Smooth muscle cell (in vitro differentiated cells): ENCODE data around the gene ELAVL1. TPM values are rescaled to one million over a fixed set of nuclear protein-coding genes. Genes with fewer than 3 reads are reported as not detected.

ENCODE experiments used
- DNase-seq: peaks from one replicate; lab custom pipeline; 2025; ENCODE audit not compliant: unreplicated experiment; lab: John Stamatoyannopoulos, UW
- H2AFZ ChIP-seq: fragments of 200-600 bp; sonication (generic); 2 replicates; pipeline ENCODE4 v1.6.0; 2016; ENCODE audit warnings: antibody characterized with exemption, low read depth, mild to moderate bottlenecking
- H3F3A ChIP-seq: fragments of 200-600 bp; sonication (generic); 2 replicates; pipeline ENCODE4 v1.6.0; 2017; ENCODE audit warnings: antibody characterized with exemption, low read depth
- H3K27ac ChIP-seq: fragments of 200-600 bp; sonication (generic); 2 replicates; pipeline ENCODE4 v1.5.1; 2016; ENCODE audit warnings: low read depth, mild to moderate bottlenecking
- H3K27me3 ChIP-seq: fragments of 200-600 bp; sonication (generic); 2 replicates; pipeline ENCODE4 v1.6.1; 2016; ENCODE audit warnings: low read depth, mild to moderate bottlenecking
- H3K36me3 ChIP-seq: fragments of 200-600 bp; sonication (generic); 2 replicates; pipeline ENCODE4 v1.5.1; 2016; ENCODE audit warnings: low read depth
- H3K4me1 ChIP-seq: fragments of 200-600 bp; sonication (generic); 2 replicates; pipeline ENCODE4 v1.5.1; 2016; ENCODE audit warnings: low read depth
- H3K4me2 ChIP-seq: fragments of 200-600 bp; sonication (generic); 2 replicates; pipeline ENCODE4 v1.6.0; 2016; ENCODE audit warnings: mild to moderate bottlenecking
- H3K4me3 ChIP-seq: fragments of 200-600 bp; sonication (generic); 2 replicates; pipeline ENCODE4 v1.5.1; 2016; ENCODE audit warnings: mild to moderate bottlenecking
- H3K79me2 ChIP-seq: fragments of 200-600 bp; sonication (generic); 2 replicates; pipeline ENCODE4 v1.6.0; 2016; ENCODE audit warnings: low read depth, mild to moderate bottlenecking
- H3K9ac ChIP-seq: fragments of 200-600 bp; sonication (generic); 2 replicates; pipeline ENCODE4 v1.6.0; 2016; ENCODE audit warnings: low read depth
- H3K9me3 ChIP-seq: fragments of 200-600 bp; sonication (generic); replicated peaks from 2 replicates; pipeline ENCODE4 v1.5.1; 2016; ENCODE audit warnings: low read depth
- H4K20me1 ChIP-seq: fragments of 200-600 bp; sonication (generic); 2 replicates; pipeline ENCODE4 v1.6.0; 2016; ENCODE audit warnings: low read depth
- WGBS: methylation state at CpG from one replicate; pipeline ENCODE4 v1.1.7; 2016; ENCODE audit warnings: low lambda C conversion rate; 5-methylcytosine and 5-hydroxymethylcytosine counted together
- polyA plus RNA-seq: library from polyadenylated mRNA; unstranded; fragments of >200 nt; fragmentation: Nextera tagmentation; extraction: Ambion mirVana; gene quantifications from 2 replicates; pipeline ENCODE4 v1.2.1, GENCODE V29; 2016
- total RNA-seq: library from RNA; depleted of rRNA; stranded (reverse); fragments of >200 nt; gene quantifications from 2 replicates; pipeline ENCODE4 v1.2.3, GENCODE V29; 2014
- TF ChIP-seq, protein P1 (sequence below): fragments of 200-600 bp; sonication (generic); IDR thresholded peaks from 2 replicates; pipeline ENCODE4 v1.5.1; 2017; ENCODE audit warnings: borderline replicate concordance, mild to moderate bottlenecking, antibody characterized with exemption; ENCODE audit not compliant: insufficient read depth, poor library complexity, severe bottlenecking

The ELAVL1 gene
- total and polyA plus RNA-seq, 2 experiments from 2014 or later = 47.9 to 90.7 TPM

DNA sequence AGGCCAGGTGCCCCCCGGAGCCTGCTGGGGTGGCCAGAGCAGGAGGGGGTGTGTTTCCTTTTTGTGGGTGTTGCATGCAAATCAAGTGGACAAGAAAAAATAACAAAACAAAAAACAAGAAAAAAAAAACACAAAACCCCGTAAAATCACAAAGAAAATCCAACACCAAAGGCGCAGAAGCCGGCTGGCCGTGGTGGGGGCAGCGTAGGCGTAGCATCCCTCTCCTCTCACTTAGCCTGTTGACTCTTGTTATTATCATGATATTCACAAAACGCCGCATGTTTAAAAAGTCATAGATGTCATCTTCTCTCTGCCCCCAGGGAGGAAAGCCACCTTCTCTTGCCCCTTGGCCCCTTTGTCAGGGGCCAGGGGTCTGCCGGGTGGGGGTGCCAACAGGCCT is 91.8 kb downstream of the ELAVL1 start:
- 96% methylated on average over 10 of the region's 10 CpGs for WGBS
- Histone ChIP-seq H3K79me2 (no peaks in the 10 kb centered on the region), H3F3A (peaks cover 3% of the 10 kb centered on the region), H3K36me3 (no peaks in the 10 kb centered on the region), H2AFZ (no peak overlapping the region), H3K27ac (no peak overlapping the region), H3K4me1 (peaks cover 15% of the 10 kb centered on the region), H3K9me3 (no peaks in the 10 kb centered on the region), H3K27me3 (no peaks in the 10 kb centered on the region), H3K9ac (no peak overlapping the region), H3K4me2 (no peak overlapping the region), H4K20me1 (peaks cover 19% of the 10 kb centered on the region), H3K4me3 (no peak overlapping the region)
- TF ChIP-seq, protein P1, sequence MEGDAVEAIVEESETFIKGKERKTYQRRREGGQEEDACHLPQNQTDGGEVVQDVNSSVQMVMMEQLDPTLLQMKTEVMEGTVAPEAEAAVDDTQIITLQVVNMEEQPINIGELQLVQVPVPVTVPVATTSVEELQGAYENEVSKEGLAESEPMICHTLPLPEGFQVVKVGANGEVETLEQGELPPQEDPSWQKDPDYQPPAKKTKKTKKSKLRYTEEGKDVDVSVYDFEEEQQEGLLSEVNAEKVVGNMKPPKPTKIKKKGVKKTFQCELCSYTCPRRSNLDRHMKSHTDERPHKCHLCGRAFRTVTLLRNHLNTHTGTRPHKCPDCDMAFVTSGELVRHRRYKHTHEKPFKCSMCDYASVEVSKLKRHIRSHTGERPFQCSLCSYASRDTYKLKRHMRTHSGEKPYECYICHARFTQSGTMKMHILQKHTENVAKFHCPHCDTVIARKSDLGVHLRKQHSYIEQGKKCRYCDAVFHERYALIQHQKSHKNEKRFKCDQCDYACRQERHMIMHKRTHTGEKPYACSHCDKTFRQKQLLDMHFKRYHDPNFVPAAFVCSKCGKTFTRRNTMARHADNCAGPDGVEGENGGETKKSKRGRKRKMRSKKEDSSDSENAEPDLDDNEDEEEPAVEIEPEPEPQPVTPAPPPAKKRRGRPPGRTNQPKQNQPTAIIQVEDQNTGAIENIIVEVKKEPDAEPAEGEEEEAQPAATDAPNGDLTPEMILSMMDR = no peak
- DNase-seq = no peak

DNA sequence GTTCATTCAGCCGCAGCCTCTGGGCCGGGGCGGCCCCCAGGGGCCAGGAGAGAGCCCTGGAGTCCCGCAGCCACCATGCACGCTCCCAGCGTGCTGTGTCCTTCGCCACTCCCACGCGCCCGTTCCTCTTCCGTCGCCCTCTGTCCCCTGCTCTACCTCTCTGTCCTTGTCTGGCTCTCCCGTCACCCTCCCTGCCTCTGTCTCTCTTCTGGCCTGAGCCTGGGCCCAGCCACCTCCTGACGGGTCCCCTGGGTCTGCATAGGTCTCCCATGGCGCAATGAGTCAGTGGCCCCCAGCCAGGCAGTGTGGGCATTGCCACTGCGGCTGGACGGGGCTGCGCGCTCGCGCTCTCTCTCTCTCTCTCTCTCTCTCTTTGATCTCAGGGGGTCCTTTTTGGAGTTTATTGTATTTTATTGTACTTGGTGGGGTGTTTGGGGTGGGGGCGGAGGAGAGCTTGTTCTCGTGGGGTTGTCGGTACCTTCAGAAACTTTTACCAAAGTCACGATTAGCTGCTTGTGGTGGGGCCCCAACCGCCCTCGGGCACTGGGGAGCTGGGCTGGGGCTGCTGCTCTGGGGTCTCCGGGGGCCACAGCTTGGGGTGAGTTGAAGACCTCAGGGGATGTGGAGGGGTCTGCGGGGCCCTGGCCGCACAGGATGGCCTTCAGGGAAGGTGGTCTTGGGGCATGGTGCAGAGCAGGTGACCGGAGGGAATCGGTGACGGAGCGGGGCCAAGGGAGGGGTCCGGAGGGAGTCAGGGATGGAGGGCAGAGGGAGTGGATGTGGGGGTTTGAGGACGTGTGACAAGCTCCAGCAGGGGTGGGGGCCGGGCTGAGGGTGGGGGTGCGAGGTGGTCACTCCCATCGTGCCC is 92.5 kb downstream of the ELAVL1 start:
- Histone ChIP-seq H3K4me3 (no peak overlapping the region), H2AFZ (no peak overlapping the region), H3K4me1 (peaks cover 15% of the 10 kb centered on the region), H3K9me3 (no peaks in the 10 kb centered on the region), H3K9ac (no peak overlapping the region), H3K27ac (no peak overlapping the region), H4K20me1 (peaks cover 26% of the 10 kb centered on the region), H3K36me3 (no peaks in the 10 kb centered on the region), H3K27me3 (no peaks in the 10 kb centered on the region), H3K4me2 (no peak overlapping the region), H3K79me2 (no peaks in the 10 kb centered on the region), H3F3A (no peaks in the 10 kb centered on the region)
- DNase-seq = no peak
- TF ChIP-seq, protein P1 = no peak
- WGBS = 97% methylated on average over 32 of the region's 39 CpGs

DNA sequence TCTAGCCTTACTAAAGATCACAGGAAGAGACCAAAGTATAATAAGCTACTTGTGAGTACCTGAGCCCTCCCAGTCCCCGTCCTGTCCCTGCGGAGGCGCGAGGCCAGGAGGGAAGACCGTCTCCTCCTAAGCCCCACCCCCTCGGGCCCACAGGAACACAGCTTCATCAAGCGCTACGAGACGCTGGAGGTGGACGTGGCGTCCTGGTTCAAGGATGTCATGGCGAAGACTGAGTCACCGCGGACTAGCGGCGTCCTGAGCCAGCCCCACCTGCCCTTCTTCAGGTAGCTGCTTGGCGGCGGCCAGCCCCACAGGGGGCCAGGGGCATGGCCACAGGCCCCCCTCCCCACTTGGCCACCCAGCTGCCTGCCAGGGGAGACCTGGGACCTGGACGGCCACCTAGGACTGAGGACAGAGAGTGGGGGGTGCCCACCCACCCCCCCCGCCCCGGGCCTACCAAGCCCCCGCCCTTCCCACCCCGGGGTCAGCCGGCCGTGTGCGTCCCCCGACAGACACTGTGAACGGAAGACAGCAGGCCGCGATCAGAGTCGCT is 93.2 kb downstream of the ELAVL1 start:
- no peak for DNase-seq
- peaks cover 4% of the 10 kb centered on the region for H3K79me2 ChIP-seq
- peaks cover 33% of the 10 kb centered on the region for H4K20me1 ChIP-seq

More for the DNA sequence above, 93.2 kb downstream of the ELAVL1 start:
- TF ChIP-seq, protein P1 = no peak
- no peak overlapping the region for H3K27ac ChIP-seq
- no peaks in the 10 kb centered on the region for H3F3A ChIP-seq
- WGBS = 95% methylated on average over 18 of the region's 31 CpGs
- no peak overlapping the region for H3K4me2 ChIP-seq
- no peak overlapping the region for H2AFZ ChIP-seq
- no peaks in the 10 kb centered on the region for H3K27me3 ChIP-seq
- H3K36me3 ChIP-seq = no peaks in the 10 kb centered on the region
- H3K9ac ChIP-seq = no peak overlapping the region
- peaks cover 10% of the 10 kb centered on the region for H3K4me1 ChIP-seq
- H3K4me3 ChIP-seq = no peak overlapping the region
- no peaks in the 10 kb centered on the region for H3K9me3 ChIP-seq
